ENCODE data around the gene FBXO48.

FBXO48 gene

DNA sequence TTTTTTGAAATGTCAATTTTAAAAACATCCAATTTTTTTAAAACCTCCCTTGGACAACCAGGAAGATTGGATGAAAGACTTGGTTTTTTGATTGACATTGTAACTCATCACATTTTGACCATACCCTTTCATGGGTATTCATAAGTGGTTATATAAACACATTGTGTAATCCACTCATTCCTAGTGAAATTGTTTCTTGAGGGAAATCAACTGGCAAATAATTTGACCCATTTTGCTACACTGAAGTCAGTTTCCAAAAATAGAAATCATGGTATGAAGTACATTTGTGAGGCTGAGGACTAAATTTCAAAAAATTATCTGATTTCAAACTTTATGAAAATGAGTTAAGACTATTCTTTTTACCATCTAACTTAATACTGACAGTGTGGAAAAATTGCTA is 31.5 kb downstream of the FBXO48 start:
- no peak for DNase-seq (ENCODE audit: low read depth in 2 of 2)

DNA sequence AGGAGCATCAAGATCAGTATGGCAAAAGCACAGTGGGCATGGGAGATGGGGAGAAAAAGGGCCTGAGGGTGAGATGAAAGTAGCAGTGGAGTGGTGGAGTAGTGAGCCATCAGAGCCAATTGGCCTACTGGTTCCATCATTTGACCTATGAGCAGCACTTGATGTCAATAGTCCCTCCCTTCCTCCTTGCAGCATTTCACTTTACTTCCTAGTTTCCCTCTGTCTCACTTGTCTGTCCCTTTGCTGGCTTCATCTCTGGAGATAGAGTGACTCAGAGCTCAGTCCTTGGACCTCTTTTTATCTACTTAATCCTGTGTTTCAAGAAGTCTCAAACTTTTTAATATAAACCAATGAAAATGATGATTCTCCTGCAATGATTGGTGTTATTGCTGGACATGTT is 32.1 kb downstream of the FBXO48 start:
- no peak for DNase-seq (ENCODE audit: low read depth in 2 of 2)

GRCh38 chr2:68432696-68433658 is 34.1 kb downstream of the FBXO48 start:
- DNase-seq (ENCODE audit: low read depth in 2 of 2) = no peak

GRCh38 chr2:68431316-68431972 is 35.6 kb downstream of the FBXO48 start:
- no peak for DNase-seq (ENCODE audit: low read depth in 2 of 2)

- DNase-seq (ENCODE audit: low read depth in 2 of 2) = no peak
Observed at GRCh38 chr2:68429311-68429826, 37.7 kb downstream of the FBXO48 start.

DNA sequence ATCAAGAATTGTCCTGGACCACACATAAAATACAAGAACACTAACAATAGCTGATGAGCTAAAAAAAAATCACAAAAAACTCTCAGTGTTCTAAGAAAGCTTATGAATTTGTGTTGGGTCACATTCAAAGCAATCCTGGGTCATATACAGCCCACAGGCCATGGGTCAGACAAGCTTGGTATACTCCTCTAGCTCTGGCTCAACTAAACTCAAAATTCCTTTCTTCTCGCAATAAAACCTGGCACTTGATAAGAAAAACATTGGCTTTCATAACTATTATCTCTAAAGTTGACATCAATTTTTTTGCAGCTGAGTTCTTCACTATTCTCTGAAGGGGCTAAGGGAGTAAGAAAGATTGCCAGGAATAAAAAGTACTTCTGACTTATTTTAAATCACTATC is 38.3 kb downstream of the FBXO48 start:
- no peak for DNase-seq (ENCODE audit: low read depth in 2 of 2)

DNA sequence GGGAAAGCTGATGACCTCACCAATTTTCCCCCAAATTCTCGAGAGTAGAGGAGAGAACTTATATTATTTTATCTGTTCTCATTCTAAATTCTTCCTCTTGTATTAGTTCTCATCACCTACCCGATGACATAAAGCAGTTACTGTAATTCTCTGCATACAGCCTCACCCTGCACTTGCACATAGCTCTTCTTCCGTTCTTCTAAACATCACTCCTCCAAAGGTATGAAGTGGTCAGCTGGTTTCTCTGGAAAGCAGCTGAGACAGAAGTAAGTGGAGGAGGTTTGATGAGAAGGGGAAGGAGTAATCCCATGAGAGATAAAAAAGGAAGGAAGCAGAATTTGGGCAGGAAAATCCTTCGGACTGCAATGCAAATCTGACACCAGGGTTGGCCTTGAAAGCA is 39.0 kb downstream of the FBXO48 start:
- DNase-seq (ENCODE audit: low read depth in 2 of 2) = no peak

DNA sequence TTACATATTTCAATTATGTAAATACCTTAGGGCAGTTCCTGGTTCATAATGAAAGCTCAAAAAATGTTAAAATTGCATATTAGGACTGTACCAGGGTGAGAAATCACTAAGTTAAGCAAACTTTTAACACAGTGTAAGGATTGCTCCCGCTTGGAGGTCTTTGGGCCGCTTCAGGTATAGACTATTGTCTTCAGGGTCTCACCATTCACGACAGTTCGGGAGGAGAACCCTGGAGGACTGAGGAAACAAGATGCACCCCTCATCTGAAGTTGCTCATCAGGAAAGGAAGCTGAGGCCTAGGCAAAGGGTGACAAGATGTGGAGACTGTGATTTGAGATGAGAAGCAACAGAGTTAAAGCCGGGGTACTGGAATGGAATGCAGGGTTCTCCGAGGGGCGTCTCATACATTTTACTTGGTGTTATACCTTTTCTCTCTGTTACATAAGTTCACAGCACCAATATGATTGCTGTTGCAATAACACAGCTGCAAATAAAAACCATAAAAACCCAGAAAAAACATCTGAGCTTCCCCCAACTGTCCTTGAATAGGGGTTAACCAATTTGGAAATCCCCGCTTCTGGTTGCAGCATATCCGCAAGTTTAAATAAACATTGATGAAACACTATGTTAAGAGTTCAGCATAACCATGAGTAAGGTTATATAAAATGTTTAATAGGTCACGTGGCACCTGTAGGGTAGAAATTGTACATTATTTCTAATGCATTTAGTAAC is 40.1 kb downstream of the FBXO48 start:
- DNase-seq (ENCODE audit: low read depth in 2 of 2) = no peak

- no peak for DNase-seq (ENCODE audit: low read depth in 2 of 2)
Observed at GRCh38 chr2:68426446-68426845, 40.6 kb downstream of the FBXO48 start.

GRCh38 chr2:68425503-68425902 is 41.6 kb downstream of the FBXO48 start:
- no peak for DNase-seq (ENCODE audit: low read depth in 2 of 2)

DNA sequence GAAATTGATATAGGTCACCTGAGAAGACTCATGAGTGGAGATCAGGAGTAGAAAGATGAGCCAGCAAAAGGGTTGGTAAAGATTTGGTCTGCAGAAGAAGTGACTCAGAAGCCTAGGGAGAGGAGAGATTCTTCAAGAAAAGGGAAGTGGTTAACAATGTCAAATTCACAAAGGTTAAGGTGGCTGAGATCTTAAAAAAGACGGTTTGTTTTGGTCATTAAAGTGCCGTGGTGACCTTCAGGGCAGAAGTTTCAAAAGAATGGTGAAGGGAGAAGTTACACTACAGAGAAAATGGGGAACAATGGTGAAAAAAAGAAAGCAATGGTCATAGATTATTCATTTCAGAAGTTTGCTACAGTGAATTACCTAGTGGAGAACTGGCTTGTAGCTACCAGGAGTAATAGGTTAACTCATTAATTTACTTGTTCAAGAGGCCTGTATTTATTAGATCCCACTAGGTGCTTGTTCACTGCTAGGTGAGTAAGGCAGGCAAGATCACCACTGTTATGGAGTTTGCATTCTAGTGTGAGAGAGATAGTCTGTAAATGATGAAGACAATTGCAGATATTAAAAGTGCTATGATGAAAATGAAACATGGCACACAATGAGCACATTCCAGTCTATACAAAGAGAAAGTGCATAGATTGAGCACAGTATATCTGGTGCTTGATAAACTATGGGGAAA is 43.0 kb downstream of the FBXO48 start:
- no peak for DNase-seq (ENCODE audit: low read depth in 2 of 2)

GRCh38 chr2:68420254-68420910 is 46.7 kb downstream of the FBXO48 start:
- DNase-seq (ENCODE audit: low read depth in 2 of 2) = no peak

DNA sequence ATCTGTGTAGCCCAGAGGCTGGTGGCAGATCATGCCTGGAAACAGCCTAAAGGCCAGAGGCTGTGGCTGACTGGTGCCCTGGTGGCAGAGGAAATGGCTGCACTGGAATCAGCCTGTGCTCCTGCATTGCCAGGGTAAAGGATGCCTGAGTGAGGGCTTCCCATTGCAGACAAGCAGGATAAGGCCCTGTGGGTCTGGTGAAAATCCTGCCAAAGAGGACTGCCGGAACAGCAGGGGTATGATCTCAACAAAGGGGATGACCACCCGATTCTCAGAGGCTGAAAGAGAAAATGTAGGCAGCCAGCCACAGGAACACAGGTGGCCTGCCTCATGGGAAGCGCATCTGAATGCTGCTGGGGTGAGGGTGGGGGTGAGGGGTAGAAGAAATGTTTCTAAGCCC is 48.2 kb downstream of the FBXO48 start:
- DNase-seq (ENCODE audit: low read depth in 2 of 2) = no peak

GRCh38 chr2:68418419-68418818 is 48.7 kb downstream of the FBXO48 start:
- no peak for DNase-seq (ENCODE audit: low read depth in 2 of 2)

- no peak for DNase-seq (ENCODE audit: low read depth in 2 of 2)
Observed at GRCh38 chr2:68417926-68418325, 49.2 kb downstream of the FBXO48 start.

DNA sequence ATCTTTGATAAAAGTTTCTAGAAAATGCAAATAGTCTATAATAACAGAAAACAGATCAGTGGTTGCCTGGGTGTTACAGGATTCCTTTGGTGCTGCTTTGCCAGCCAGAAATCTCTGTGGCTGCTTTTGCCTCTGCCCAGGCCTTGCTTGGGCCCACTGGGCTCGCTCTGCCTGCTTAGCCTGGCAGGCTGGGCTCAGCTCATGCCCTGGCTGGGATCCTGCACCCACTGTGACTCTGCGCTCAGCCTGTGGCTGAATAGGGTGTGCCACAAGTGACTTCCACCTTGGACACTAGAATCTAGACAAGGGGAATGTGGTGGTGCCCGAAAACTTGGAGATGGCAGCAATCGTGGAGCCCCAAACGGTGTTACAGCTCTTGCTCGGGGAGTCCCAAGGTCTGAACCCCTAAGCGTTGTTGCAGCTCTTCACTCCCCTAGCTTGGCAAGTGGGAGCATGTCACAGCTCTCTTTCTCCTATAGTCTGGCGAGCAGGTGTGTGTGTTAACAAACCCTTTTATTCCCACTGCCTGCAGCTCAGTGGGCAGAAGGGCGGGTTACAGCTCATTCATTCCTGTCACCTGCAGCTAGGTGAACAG is 50.9 kb downstream of the FBXO48 start:
- DNase-seq (ENCODE audit: low read depth in 2 of 2) = no peak

GRCh38 chr2:68415521-68415920 is 51.6 kb downstream of the FBXO48 start:
- no peak for DNase-seq (ENCODE audit: low read depth in 2 of 2)

DNA sequence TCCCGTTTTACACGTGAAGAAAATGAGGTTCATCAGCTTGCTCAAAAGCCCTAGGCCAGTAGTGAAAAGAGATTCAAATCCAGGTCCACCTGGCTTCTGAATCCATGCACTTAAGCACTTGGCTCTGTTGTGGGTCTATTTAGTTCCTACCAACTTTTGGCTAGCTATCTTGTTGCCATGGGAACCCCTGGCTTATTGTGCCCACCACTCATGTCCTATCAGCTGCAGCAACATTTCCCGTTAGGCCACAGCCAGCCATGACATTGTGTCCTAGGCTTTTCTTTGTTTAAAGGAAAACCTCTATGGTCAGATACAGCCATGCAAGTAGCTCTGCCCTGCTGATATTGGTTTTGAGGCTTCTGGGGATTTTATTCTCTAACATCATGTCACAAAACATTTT is 52.2 kb downstream of the FBXO48 start:
- no peak for DNase-seq (ENCODE audit: low read depth in 2 of 2)

GRCh38 chr2:68414452-68414851 is 52.6 kb downstream of the FBXO48 start:
- no peak for DNase-seq (ENCODE audit: low read depth in 2 of 2)

DNA sequence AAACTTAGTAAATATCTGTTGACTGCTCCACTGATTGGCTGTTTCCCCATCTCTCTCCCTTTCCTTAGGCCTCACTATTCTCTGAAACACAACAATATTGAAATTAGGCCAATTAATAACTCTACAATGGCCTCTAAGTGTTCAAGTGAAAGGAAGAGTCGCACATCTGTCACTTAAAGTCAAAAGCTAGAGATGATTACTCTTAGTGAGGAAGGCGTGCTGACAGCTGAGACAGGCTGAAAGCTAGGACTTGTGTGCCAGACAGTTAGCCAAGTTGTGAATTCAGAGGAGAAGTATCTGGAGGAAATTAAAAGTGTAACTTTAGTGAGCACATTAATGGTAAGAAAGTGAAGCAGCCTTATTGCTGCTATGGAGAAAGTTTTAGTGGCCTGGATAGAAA is 53.6 kb downstream of the FBXO48 start:
- no peak for DNase-seq (ENCODE audit: low read depth in 2 of 2)
